Neural cell (in vitro differentiated cells): ENCODE measurements around the gene EIF2B4. TPM values are rescaled to one million over a fixed set of nuclear protein-coding genes. Genes with fewer than 3 reads are reported as not detected.

ENCODE experiments used
- H2AFZ ChIP-seq: fragments of 200-600, 300-800 bp; sonication (generic), shearing (Covaris generic); 2 replicates; pipeline ENCODE4 v1.6.0; 2014; ENCODE audit warnings: low read depth, mild to moderate bottlenecking, antibody characterized with exemption, low read length, moderate library complexity
- H3F3A ChIP-seq: fragments of 200-600 bp; shearing (Covaris generic); 2 replicates; pipeline ENCODE4 v1.6.1; 2016; ENCODE audit warnings: mild to moderate bottlenecking, moderate library complexity, mixed read lengths, antibody characterized with exemption, low read length; ENCODE audit not compliant: insufficient read depth, poor library complexity, severe bottlenecking
- H3K27ac ChIP-seq: fragments of 200-600, 300-800 bp; sonication (generic), shearing (Covaris generic); 2 replicates; pipeline ENCODE4 v1.5.1; 2014; ENCODE audit warnings: mild to moderate bottlenecking, low read length, moderate library complexity
- H3K27me3 ChIP-seq: fragments of 300-800, 200-600 bp; sonication (generic), shearing (Covaris generic); 2 replicates; pipeline ENCODE4 v1.6.0; 2014; ENCODE audit warnings: mild to moderate bottlenecking, low read depth, low read length, moderate library complexity; ENCODE audit not compliant: insufficient read depth
- H3K36me3 ChIP-seq: fragments of 300-800, 200-600 bp; sonication (generic), shearing (Covaris generic); 2 replicates; pipeline ENCODE4 v1.5.1; 2014; ENCODE audit warnings: mild to moderate bottlenecking, antibody characterized with exemption, low read length, moderate library complexity; ENCODE audit not compliant: insufficient read depth
- H3K4me2 ChIP-seq: fragments of 300-800, 200-600 bp; sonication (generic), shearing (Covaris generic); 2 replicates; pipeline ENCODE4 v1.6.0; 2014; ENCODE audit warnings: mild to moderate bottlenecking, low read length
- H3K4me3 ChIP-seq: fragments of 300-800, 200-600 bp; sonication (generic), shearing (Covaris generic); 2 replicates; pipeline ENCODE4 v1.5.1; 2014; ENCODE audit warnings: mild to moderate bottlenecking, low read length, moderate library complexity
- H3K79me2 ChIP-seq: fragments of 200-600 bp; shearing (Covaris generic); replicated peaks from 2 replicates; pipeline ENCODE4 v1.6.0; 2014; ENCODE audit warnings: mild to moderate bottlenecking, low read length, moderate library complexity; ENCODE audit not compliant: insufficient read depth
- H3K9ac ChIP-seq: fragments of 300-800, 200-600 bp; sonication (generic), shearing (Covaris generic); 2 replicates; pipeline ENCODE4 v1.6.1; 2016; ENCODE audit warnings: mild to moderate bottlenecking, low read length, mixed read lengths
- H3K9me2 ChIP-seq: fragments of 200-600 bp; shearing (Covaris generic); 2 replicates; pipeline ENCODE4 v1.6.1; 2016; ENCODE audit warnings: mild to moderate bottlenecking, low read length, mixed read lengths; ENCODE audit not compliant: insufficient read depth
- H3K9me3 ChIP-seq: fragments of 200-600, 300-800 bp; sonication (generic), shearing (Covaris generic); 2 replicates; pipeline ENCODE4 v1.6.1; 2016; ENCODE audit warnings: mild to moderate bottlenecking, mixed run types, low read length, moderate library complexity, mixed read lengths
- H4K20me1 ChIP-seq: fragments of 200-600 bp; shearing (Covaris generic); 2 replicates; pipeline ENCODE4 v1.6.1; 2016; ENCODE audit warnings: mild to moderate bottlenecking, mixed run types; ENCODE audit not compliant: insufficient read depth
- EP300 ChIP-seq: fragments of 450-650 bp; conservative IDR thresholded peaks from 2 replicates; pipeline ENCODE4 v1.6.1; 2014; ENCODE audit warnings: antibody characterized with exemption, mild to moderate bottlenecking, moderate library complexity; ENCODE audit not compliant: poor library complexity, severe bottlenecking
- EZH2 ChIP-seq: fragments of 200-600, 300-800 bp; shearing (Covaris generic), sonication (generic); IDR thresholded peaks from 2 replicates; pipeline ENCODE4 v1.6.1; 2014; ENCODE audit warnings: antibody characterized with exemption, low read length, borderline replicate concordance, mild to moderate bottlenecking; ENCODE audit not compliant: insufficient read depth, poor library complexity, severe bottlenecking
- MXI1 ChIP-seq: fragments of 450-650 bp; conservative IDR thresholded peaks from 2 replicates; pipeline ENCODE4 v1.6.1; 2014; ENCODE audit warnings: antibody characterized with exemption, mild to moderate bottlenecking; ENCODE audit not compliant: poor library complexity, severe bottlenecking
- POLR2AphosphoS5 ChIP-seq: IDR thresholded peaks from 2 replicates; pipeline ENCODE4 v1.6.1; 2012
- RAD21 ChIP-seq: fragments of 450-650 bp; conservative IDR thresholded peaks from 2 replicates; pipeline ENCODE4 v1.6.1; 2014; ENCODE audit warnings: antibody characterized with exemption, mild to moderate bottlenecking, moderate library complexity
- SMC3 ChIP-seq: fragments of 450-650 bp; conservative IDR thresholded peaks from 2 replicates; pipeline ENCODE4 v1.6.1; 2014; ENCODE audit warnings: antibody characterized with exemption, mild to moderate bottlenecking, moderate library complexity; ENCODE audit not compliant: poor library complexity
- TAF1 ChIP-seq: IDR thresholded peaks from 2 replicates; pipeline ENCODE4 v1.6.1; 2012; ENCODE audit warnings: low read depth
- polyA plus RNA-seq: library from polyadenylated mRNA; depleted of rRNA; stranded (reverse); fragments of >200 nt; gene quantifications from 2 replicates; pipeline ENCODE4 v1.2.3, GENCODE V29; 2014
- TF ChIP-seq, protein P1 (sequence below): fragments of 450-650 bp; IDR thresholded peaks from 2 replicates; pipeline ENCODE4 v1.5.1; 2014; ENCODE audit warnings: antibody characterized with exemption, mild to moderate bottlenecking, moderate library complexity; ENCODE audit not compliant: poor library complexity, severe bottlenecking
- TF ChIP-seq, protein P2 (sequence below): IDR thresholded peaks from 2 replicates; pipeline ENCODE4 v1.6.1; 2012; ENCODE audit warnings: borderline replicate concordance

The EIF2B4 gene
- polyA plus RNA-seq, 1 donor from 2014 or later = 43.7 TPM

DNA sequence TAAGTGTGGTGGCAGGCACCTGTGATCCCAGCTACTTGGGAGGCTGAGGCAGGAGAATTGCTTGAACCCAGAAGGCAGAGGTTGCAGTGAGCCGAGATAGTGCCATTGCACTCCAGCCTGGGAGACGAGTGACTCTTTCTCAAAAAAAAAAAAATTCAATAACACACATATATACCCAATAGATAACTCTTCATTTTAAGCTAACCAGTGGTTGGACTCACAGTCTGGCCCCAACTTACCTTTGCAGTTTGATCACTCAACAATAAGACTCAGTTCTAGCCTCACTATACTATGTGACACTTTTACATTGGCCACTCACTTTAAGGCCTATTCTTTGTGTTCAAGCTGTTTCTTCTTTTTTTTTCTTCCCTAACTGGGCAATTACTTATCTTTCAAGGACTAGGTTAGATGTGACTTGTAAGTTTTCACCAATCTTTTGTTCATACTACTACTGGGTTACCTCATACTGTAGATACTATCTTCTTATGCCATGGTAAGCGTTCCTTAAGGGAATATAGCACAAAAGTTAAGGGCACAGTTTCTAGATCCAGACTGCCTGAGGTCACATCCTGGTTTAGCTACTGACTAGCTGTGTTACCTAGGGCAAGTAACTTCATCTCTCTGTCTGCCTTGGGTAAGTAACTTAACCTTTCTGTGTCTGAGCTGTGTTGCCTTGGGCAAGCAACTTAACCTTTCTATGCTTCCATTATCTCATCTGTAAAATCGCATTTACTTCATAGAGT is 7.3 kb downstream of the EIF2B4 start:
- no peak overlapping the region for H3K4me3 ChIP-seq
- no peak for TF ChIP-seq RAD21
- no peaks in the 10 kb centered on the region for H3F3A ChIP-seq
- no peak overlapping the region for H2AFZ ChIP-seq
- no peak overlapping the region for H3K9ac ChIP-seq
- H3K9me3 ChIP-seq = no peaks in the 10 kb centered on the region
- H3K36me3 ChIP-seq = no peaks in the 10 kb centered on the region
- H4K20me1 ChIP-seq = no peaks in the 10 kb centered on the region
- no peaks in the 10 kb centered on the region for H3K9me2 ChIP-seq
- peaks cover 8% of the 10 kb centered on the region for H3K79me2 ChIP-seq
- no peak overlapping the region for H3K4me2 ChIP-seq
- no peak overlapping the region for H3K27ac ChIP-seq
- H3K27me3 ChIP-seq = no peaks in the 10 kb centered on the region

DNA sequence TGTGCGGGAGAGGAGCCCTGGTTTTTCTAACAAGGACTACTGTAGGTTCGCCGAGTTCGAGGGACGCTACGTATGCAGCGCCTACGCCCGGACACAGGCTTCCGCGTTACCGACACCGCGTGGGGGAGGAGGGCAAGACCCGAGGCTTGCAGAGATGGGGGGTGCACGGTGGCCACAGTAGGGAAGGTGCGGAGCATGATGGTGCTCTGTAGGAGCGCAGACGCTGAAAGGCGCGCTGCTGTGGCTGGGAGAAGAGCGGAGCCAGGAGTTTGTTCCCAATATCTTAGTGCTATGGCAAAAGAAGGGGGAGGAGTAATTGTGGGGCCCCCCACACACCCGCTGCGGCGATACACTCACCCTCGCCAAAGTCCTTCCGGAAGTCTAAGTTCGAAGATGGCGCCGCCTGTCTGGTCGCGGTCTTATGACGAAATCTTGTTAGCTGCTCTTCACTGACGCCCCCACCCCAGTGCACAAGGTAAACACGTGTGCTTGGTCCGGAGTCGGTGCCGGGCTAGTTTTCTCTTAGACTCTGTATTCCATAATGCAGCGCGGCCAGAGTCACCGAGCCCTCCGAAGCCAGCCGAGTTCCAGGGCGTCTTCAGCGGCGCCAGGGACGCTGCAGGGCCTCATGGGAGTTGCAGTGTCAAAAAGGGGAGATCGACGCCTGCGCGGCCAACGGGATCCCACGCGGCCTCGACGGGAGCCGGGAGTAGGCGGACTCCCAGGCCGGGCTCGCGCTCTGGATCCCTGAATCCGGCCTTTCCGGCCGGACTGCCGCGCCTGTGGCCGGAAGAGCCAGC is 13.6 kb downstream of the EIF2B4 start, which contains the start of gene GTF3C2:
GTF3C2 (minus strand) TSS at position 383 of the 800 bp plus-strand sequence. CDS start 13,210 bp downstream, outside the sequence.
- H2AFZ ChIP-seq = peak within 1 kb of the TSS; percentile 99
- peak within 1 kb of the TSS; percentile 86 for H3K4me2 ChIP-seq
- no peaks in the 10 kb centered on the region for H3F3A ChIP-seq
- peak within 1 kb of the TSS; percentile 92 for H3K9ac ChIP-seq
- no peaks in the 10 kb centered on the region for H3K36me3 ChIP-seq
- H3K27ac ChIP-seq = peak within 1 kb of the TSS; percentile 91
- TF ChIP-seq POLR2AphosphoS5 (peak; percentile 72), MXI1 (peak; percentile 99), EP300 (peak; percentile 67), SMC3 (no peak), EZH2 (no peak), TAF1 (peak; percentile 56), RAD21 (no peak)
- TF ChIP-seq, protein P1, sequence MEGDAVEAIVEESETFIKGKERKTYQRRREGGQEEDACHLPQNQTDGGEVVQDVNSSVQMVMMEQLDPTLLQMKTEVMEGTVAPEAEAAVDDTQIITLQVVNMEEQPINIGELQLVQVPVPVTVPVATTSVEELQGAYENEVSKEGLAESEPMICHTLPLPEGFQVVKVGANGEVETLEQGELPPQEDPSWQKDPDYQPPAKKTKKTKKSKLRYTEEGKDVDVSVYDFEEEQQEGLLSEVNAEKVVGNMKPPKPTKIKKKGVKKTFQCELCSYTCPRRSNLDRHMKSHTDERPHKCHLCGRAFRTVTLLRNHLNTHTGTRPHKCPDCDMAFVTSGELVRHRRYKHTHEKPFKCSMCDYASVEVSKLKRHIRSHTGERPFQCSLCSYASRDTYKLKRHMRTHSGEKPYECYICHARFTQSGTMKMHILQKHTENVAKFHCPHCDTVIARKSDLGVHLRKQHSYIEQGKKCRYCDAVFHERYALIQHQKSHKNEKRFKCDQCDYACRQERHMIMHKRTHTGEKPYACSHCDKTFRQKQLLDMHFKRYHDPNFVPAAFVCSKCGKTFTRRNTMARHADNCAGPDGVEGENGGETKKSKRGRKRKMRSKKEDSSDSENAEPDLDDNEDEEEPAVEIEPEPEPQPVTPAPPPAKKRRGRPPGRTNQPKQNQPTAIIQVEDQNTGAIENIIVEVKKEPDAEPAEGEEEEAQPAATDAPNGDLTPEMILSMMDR = peak; percentile 19
- TF ChIP-seq, protein P2, sequence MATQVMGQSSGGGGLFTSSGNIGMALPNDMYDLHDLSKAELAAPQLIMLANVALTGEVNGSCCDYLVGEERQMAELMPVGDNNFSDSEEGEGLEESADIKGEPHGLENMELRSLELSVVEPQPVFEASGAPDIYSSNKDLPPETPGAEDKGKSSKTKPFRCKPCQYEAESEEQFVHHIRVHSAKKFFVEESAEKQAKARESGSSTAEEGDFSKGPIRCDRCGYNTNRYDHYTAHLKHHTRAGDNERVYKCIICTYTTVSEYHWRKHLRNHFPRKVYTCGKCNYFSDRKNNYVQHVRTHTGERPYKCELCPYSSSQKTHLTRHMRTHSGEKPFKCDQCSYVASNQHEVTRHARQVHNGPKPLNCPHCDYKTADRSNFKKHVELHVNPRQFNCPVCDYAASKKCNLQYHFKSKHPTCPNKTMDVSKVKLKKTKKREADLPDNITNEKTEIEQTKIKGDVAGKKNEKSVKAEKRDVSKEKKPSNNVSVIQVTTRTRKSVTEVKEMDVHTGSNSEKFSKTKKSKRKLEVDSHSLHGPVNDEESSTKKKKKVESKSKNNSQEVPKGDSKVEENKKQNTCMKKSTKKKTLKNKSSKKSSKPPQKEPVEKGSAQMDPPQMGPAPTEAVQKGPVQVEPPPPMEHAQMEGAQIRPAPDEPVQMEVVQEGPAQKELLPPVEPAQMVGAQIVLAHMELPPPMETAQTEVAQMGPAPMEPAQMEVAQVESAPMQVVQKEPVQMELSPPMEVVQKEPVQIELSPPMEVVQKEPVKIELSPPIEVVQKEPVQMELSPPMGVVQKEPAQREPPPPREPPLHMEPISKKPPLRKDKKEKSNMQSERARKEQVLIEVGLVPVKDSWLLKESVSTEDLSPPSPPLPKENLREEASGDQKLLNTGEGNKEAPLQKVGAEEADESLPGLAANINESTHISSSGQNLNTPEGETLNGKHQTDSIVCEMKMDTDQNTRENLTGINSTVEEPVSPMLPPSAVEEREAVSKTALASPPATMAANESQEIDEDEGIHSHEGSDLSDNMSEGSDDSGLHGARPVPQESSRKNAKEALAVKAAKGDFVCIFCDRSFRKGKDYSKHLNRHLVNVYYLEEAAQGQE = peak; percentile 35
- no peaks in the 10 kb centered on the region for H3K9me3 ChIP-seq
- no peaks in the 10 kb centered on the region for H3K9me2 ChIP-seq
- no peaks in the 10 kb centered on the region for H4K20me1 ChIP-seq
- H3K79me2 ChIP-seq = peaks cover 41% of the 10 kb centered on the region
- H3K4me3 ChIP-seq = peak within 1 kb of the TSS; percentile 97
- H3K27me3 ChIP-seq = no peaks in the 10 kb centered on the region
